ENCODE results near the gene TMEM59L.

DNA sequence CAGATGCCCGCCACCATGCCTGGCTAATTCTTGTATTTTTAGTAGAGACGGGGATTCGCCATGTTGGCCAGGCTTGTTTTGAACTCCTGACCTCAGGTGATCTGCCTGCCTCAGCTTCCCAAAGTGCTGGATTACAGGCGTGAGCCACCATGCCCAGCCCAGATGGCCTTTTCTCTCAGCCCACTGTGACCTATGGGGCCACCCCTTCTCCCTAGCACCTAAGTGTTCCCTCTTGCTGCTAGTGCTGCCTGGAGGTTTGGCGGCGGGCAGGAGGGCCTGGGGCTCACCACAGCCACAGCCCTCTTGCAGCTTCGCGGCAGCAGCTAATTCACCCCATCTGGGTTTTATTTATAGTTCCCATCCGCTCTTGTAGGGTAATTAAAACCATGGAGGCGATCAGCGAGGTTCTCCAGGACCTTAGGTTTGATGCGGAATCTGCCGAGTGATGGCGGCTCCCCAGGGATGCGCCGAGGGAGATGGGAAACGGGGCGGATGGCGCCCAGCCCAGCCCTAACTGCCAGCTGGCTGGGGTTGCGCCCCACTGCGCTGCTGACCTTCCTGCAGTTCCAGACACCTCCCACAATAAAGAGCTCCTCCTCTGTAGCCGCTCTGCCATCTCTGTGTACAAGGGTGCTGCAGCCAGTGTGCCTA lies 20.8 kb upstream of the TMEM59L start:
- TF ChIP-seq, protein P1, sequence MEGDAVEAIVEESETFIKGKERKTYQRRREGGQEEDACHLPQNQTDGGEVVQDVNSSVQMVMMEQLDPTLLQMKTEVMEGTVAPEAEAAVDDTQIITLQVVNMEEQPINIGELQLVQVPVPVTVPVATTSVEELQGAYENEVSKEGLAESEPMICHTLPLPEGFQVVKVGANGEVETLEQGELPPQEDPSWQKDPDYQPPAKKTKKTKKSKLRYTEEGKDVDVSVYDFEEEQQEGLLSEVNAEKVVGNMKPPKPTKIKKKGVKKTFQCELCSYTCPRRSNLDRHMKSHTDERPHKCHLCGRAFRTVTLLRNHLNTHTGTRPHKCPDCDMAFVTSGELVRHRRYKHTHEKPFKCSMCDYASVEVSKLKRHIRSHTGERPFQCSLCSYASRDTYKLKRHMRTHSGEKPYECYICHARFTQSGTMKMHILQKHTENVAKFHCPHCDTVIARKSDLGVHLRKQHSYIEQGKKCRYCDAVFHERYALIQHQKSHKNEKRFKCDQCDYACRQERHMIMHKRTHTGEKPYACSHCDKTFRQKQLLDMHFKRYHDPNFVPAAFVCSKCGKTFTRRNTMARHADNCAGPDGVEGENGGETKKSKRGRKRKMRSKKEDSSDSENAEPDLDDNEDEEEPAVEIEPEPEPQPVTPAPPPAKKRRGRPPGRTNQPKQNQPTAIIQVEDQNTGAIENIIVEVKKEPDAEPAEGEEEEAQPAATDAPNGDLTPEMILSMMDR (IDR thresholded peaks at IDR 0.05), result no peak
- no peak for TF ChIP-seq POLR2AphosphoS5 (IDR thresholded peaks at IDR 0.05; ENCODE audit: low read depth, low read length)

All from Panc1 (cell line).